ENCODE measurements around the gene LZTFL1. TPM values are rescaled to one million over a fixed set of nuclear protein-coding genes. Genes with fewer than 3 reads are reported as not detected.

LZTFL1 gene
- total RNA-seq, 1 experiment from 2014 or later, result 9.1 TPM

GRCh38 chr3:45852828-45853227 is 10.9 kb upstream of the LZTFL1 start:
- DNase-seq, result no peak
- Mint-ChIP-seq H3K27me3 (ENCODE audit: insufficient read depth, unreplicated experiment) (peaks cover 18% of the 10 kb centered on the region), H3K36me3 (ENCODE audit: insufficient read depth, unreplicated experiment) (no peaks in the 10 kb centered on the region), H3K4me1 (ENCODE audit: low read depth, unreplicated experiment) (no peaks in the 10 kb centered on the region), H3K4me3 (ENCODE audit: unreplicated experiment) (no peak overlapping the region), H3K27ac (ENCODE audit: unreplicated experiment) (no peak overlapping the region), H3K9me3 (ENCODE audit: unreplicated experiment) (peaks cover 17% of the 10 kb centered on the region)
- POLR2A ChIA-PET, result no interaction called here
- H3K9me3 ChIP-seq, result 0 out of 2 replicates have a peak, but pooled peaks cover 3% of the 10 kb centered on the region
- no peaks in the 10 kb centered on the region for H3K36me3 ChIP-seq (ENCODE audit: control insufficient read depth, insufficient read depth, low read length)
- BruUV-seq (replicated peaks), result no TSS peak
- CTCF ChIA-PET, result no interaction called here
- intact Hi-C loops (cut with micrococcal nuclease; ENCODE audit: unreplicated experiment), result no loop called here
- no peak for TF ChIP-seq CTCF (IDR thresholded peaks at IDR 0.05; ENCODE audit: insufficient read depth in 1 of 2, low read depth in 1 of 2, low read length in 1 of 2, severe bottlenecking in 1 of 2, unreplicated experiment in 1 of 2)
- no peak overlapping the region for H3K4me3 ChIP-seq (ENCODE audit: low read depth, low read length)
- H3K4me1 ChIP-seq, result no peaks in the 10 kb centered on the region
- no peaks in the 10 kb centered on the region for H3K27me3 ChIP-seq (replicated peaks; ENCODE audit: control insufficient read depth, insufficient read depth, low read length)

GRCh38 chr3:45848392-45848791 is 6.5 kb upstream of the LZTFL1 start:
- BruUV-seq (replicated peaks), result no TSS peak
- TF ChIP-seq CTCF (IDR thresholded peaks at IDR 0.05; ENCODE audit: insufficient read depth in 1 of 2, low read depth in 1 of 2, low read length in 1 of 2, severe bottlenecking in 1 of 2, unreplicated experiment in 1 of 2), result no peak
- no peaks in the 10 kb centered on the region for H3K27me3 ChIP-seq (replicated peaks; ENCODE audit: control insufficient read depth, insufficient read depth, low read length)
- H3K4me3 Mint-ChIP-seq (ENCODE audit: unreplicated experiment), result no peak overlapping the region
- no peaks in the 10 kb centered on the region for H3K4me1 Mint-ChIP-seq (ENCODE audit: low read depth, unreplicated experiment)
- H3K27ac Mint-ChIP-seq (ENCODE audit: unreplicated experiment), result no peak overlapping the region
- DNase-seq, result no peak
- H3K27me3 Mint-ChIP-seq (ENCODE audit: insufficient read depth, unreplicated experiment), result peaks cover 33% of the 10 kb centered on the region
- H3K9me3 ChIP-seq, result no peaks in the 10 kb centered on the region
- H3K36me3 Mint-ChIP-seq (ENCODE audit: insufficient read depth, unreplicated experiment), result no peaks in the 10 kb centered on the region
- CTCF ChIA-PET, result no interaction called here
- intact Hi-C loops (cut with micrococcal nuclease; ENCODE audit: unreplicated experiment), result no loop called here
- no peaks in the 10 kb centered on the region for H3K4me1 ChIP-seq
- no peaks in the 10 kb centered on the region for H3K36me3 ChIP-seq (ENCODE audit: control insufficient read depth, insufficient read depth, low read length)
- H3K4me3 ChIP-seq (ENCODE audit: low read depth, low read length), result no peak overlapping the region
- no peaks in the 10 kb centered on the region for H3K9me3 Mint-ChIP-seq (ENCODE audit: unreplicated experiment)
- POLR2A ChIA-PET, result no interaction called here

- Histone ChIP-seq H3K36me3 (ENCODE audit: control insufficient read depth, insufficient read depth, low read length) (no peaks in the 10 kb centered on the region), H3K9me3 (no peaks in the 10 kb centered on the region), H3K4me3 (ENCODE audit: low read depth, low read length) (no peak overlapping the region), H3K27me3 (replicated peaks; ENCODE audit: control insufficient read depth, insufficient read depth, low read length) (no peaks in the 10 kb centered on the region), H3K4me1 (no peaks in the 10 kb centered on the region)
- H3K27ac Mint-ChIP-seq (ENCODE audit: unreplicated experiment), result no peak overlapping the region
- ChIA-PET CTCF (no interaction called here), POLR2A (no interaction called here)
- H3K27me3 Mint-ChIP-seq (ENCODE audit: insufficient read depth, unreplicated experiment), result peaks cover 24% of the 10 kb centered on the region
- no peak for DNase-seq
- TF ChIP-seq CTCF (IDR thresholded peaks at IDR 0.05; ENCODE audit: insufficient read depth in 1 of 2, low read depth in 1 of 2, low read length in 1 of 2, severe bottlenecking in 1 of 2, unreplicated experiment in 1 of 2), result no peak
- H3K36me3 Mint-ChIP-seq (ENCODE audit: insufficient read depth, unreplicated experiment), result peaks cover 8% of the 10 kb centered on the region
- no TSS peak for BruUV-seq (replicated peaks)
- H3K9me3 Mint-ChIP-seq (ENCODE audit: unreplicated experiment), result no peaks in the 10 kb centered on the region
- no peak overlapping the region for H3K4me3 Mint-ChIP-seq (ENCODE audit: unreplicated experiment)
- intact Hi-C loops (cut with micrococcal nuclease; ENCODE audit: unreplicated experiment), result loop anchor here (5.0 kb wide), 1 partner anchor 83 kb away; no protein-coding TSS in a partner anchor
- peaks cover 6% of the 10 kb centered on the region for H3K4me1 Mint-ChIP-seq (ENCODE audit: low read depth, unreplicated experiment)
Observed at GRCh38 chr3:45844616-45845015, 2.7 kb upstream of the LZTFL1 start.
